K562 (cell line): ENCODE data around the gene MRPL4. TPM values are rescaled to one million over a fixed set of nuclear protein-coding genes. Genes with fewer than 3 reads are reported as not detected.

Experiments used
- ATAC-seq: fragments of 200-7000 bp; cut with Tn5 transposase; 3 replicates; pipeline ENCODE4 v1.9.1; 2020; ENCODE audit warnings: moderate library complexity
- BruUV-seq: library from RNA; stranded (reverse); fragments of 400-500 nt; replicated peaks from 2 replicates; lab custom pipeline; 2021; lab: Mats Ljungman, UMichigan
- CTCF ChIA-PET: fragments of 300-600 bp; formaldehyde crosslinking; extraction: SDS; loops from one replicate; lab custom pipeline; 2021; ENCODE audit warnings: low intra/inter-chr PET ratio; lab: Yijun Ruan, JAX
- POLR2A ChIA-PET: fragments of 300-600, 350-650 bp; sonication (Branson Sonifier 250); formaldehyde crosslinking; extraction: SDS; loops from one replicate; lab custom pipeline; 2021; ENCODE audit warnings: antibody characterized with exemption, inconsistent platforms; lab: Yijun Ruan, JAX
- DNase-seq, 4 experiments: peaks; one replicate each; pipeline versions ENCODE4 v3.0.0 to v3.0.0-alpha.2; 2011 to 2018; ENCODE audit warnings: low spot score in 3 of 4, mixed read lengths in 3 of 4; ENCODE audit errors: extremely low read depth in 1 of 4
- FAIRE-seq: peaks from 2 replicates; lab custom pipeline; 2011; peaks lifted over from hg19 to GRCh38; lab: Jason Lieb, UNC
- H2AFZ ChIP-seq: 2 replicates; pipeline ENCODE4 v1.6.0; 2011; ENCODE audit warnings: low read depth, low read length, control low read depth, inconsistent platforms
- H3K27ac ChIP-seq: fragments of 200-600 bp; 3 replicates; pipeline ENCODE4 v1.8.0; 2011; ENCODE audit warnings: low read depth, mild to moderate bottlenecking, control low read depth, inconsistent platforms, low read length, moderate library complexity, mixed read lengths; ENCODE audit errors: extremely low read depth
- H3K27me3 ChIP-seq, 2 experiments: fragments of 300-600 bp in 1 of 2; 2 replicates in 1 of 2; 3 replicates in 1 of 2; pipeline versions ENCODE4 v1.6.0 to v1.8.0; 2011; ENCODE audit warnings: inconsistent platforms in 2 of 2, low read length in 2 of 2, mild to moderate bottlenecking in 1 of 2, mixed read lengths in 1 of 2, moderate library complexity in 1 of 2; ENCODE audit not compliant: control insufficient read depth in 2 of 2, insufficient read depth in 2 of 2
- H3K36me3 ChIP-seq: fragments of 300-600 bp; 3 replicates; pipeline ENCODE4 v1.8.0; 2011; ENCODE audit warnings: mild to moderate bottlenecking, low read length, inconsistent platforms; ENCODE audit not compliant: control insufficient read depth, insufficient read depth
- H3K4me1 ChIP-seq, 2 experiments: fragments of 200-600 bp in 1 of 2; replicated peaks in 1 of 2; 2 replicates in 1 of 2; 3 replicates in 1 of 2; pipeline versions ENCODE4 v1.5.1 to v1.8.0; 2011; ENCODE audit warnings: inconsistent platforms in 2 of 2, low read length in 2 of 2, mild to moderate bottlenecking in 1 of 2, mixed read lengths in 1 of 2, moderate library complexity in 1 of 2; ENCODE audit not compliant: control insufficient read depth in 2 of 2, insufficient read depth in 2 of 2
- H3K4me2 ChIP-seq: 2 replicates; pipeline ENCODE4 v1.6.1; 2011; ENCODE audit warnings: low read length, control low read depth, inconsistent platforms, mixed read lengths; ENCODE audit not compliant: insufficient read depth
- H3K4me3 ChIP-seq: fragments of 200-600 bp; sonication (generic), shearing (Covaris generic); 2 replicates; pipeline ENCODE4 v1.5.1; 2016; ENCODE audit warnings: control low read depth, inconsistent platforms
- H3K79me2 ChIP-seq: fragments of 200-600 bp; 3 replicates; pipeline ENCODE4 v1.8.0; 2011; ENCODE audit warnings: low read length, inconsistent platforms; ENCODE audit not compliant: control insufficient read depth, insufficient read depth
- H3K9ac ChIP-seq, 2 experiments: 2 replicates each; pipeline versions ENCODE4 v1.6.0 to v1.6.1; 2011; ENCODE audit warnings: low read depth in 2 of 2, low read length in 2 of 2, control low read depth in 1 of 2, inconsistent platforms in 1 of 2, mild to moderate bottlenecking in 1 of 2, mixed read lengths in 1 of 2; ENCODE audit not compliant: insufficient read depth in 1 of 2
- H3K9me1 ChIP-seq: one replicate; pipeline ENCODE4 v1.6.0; 2011; ENCODE audit warnings: inconsistent platforms, mild to moderate bottlenecking, low read length, moderate library complexity; ENCODE audit not compliant: control insufficient read depth, insufficient read depth
- H3K9me3 ChIP-seq: replicated peaks from 2 replicates; pipeline ENCODE4 v1.5.1; 2011; ENCODE audit warnings: low read depth, low read length, inconsistent platforms; ENCODE audit not compliant: control insufficient read depth, insufficient read depth
- H4K20me1 ChIP-seq: replicated peaks from 2 replicates; pipeline ENCODE4 v1.6.1; 2011; ENCODE audit warnings: low read length, inconsistent platforms, mixed read lengths; ENCODE audit not compliant: control insufficient read depth, insufficient read depth
- KDM1A ChIP-seq, 2 experiments: fragments of 450-650 bp; IDR thresholded peaks; 2 replicates each; pipeline ENCODE4 v1.6.1; 2016; ENCODE audit warnings: mild to moderate bottlenecking in 2 of 2
- MCM7 ChIP-seq, 2 experiments: fragments of 450-650 bp; IDR thresholded peaks; 2 replicates each; pipeline ENCODE4 v1.6.1; 2016 to 2018
- NR4A1 ChIP-seq, 2 experiments: fragments of 250-450 bp in 1 of 2; fragments of 450-650 bp in 1 of 2; sonication (Bioruptor Pico) in 1 of 2; IDR thresholded peaks; 2 replicates each; pipeline versions ENCODE4 v1.4.0 to v1.6.1; 2016 to 2020; ENCODE audit warnings: mild to moderate bottlenecking in 2 of 2, missing compliant biosample characterization in 1 of 2, missing genetic modification characterization in 1 of 2, moderate library complexity in 1 of 2
- RBFOX2 ChIP-seq: fragments of 200-400 bp; formaldehyde crosslinking; IDR thresholded peaks from 2 replicates; pipeline ENCODE4 v1.6.1; 2017; ENCODE audit warnings: low read depth, mild to moderate bottlenecking, low read length, moderate library complexity
- RBM25 ChIP-seq: fragments of 200-400 bp; formaldehyde crosslinking; IDR thresholded peaks from 2 replicates; pipeline ENCODE4 v1.6.1; 2018; ENCODE audit warnings: low read length, low read depth, moderate library complexity; ENCODE audit not compliant: severe bottlenecking
- SNIP1 ChIP-seq: fragments of 450-650 bp; IDR thresholded peaks from 2 replicates; pipeline ENCODE4 v1.7.1; 2017; ENCODE audit warnings: low read depth, mild to moderate bottlenecking
- ZFP36 ChIP-seq: fragments of 150-350 bp; IDR thresholded peaks from 2 replicates; pipeline ENCODE4 v1.6.1; 2018; ENCODE audit warnings: low read length, low read depth; ENCODE audit not compliant: partially characterized antibody
- ZNF165 ChIP-seq: fragments of 250-450 bp; sonication (Bioruptor Pico); IDR thresholded peaks from 2 replicates; pipeline ENCODE4 v1.4.0; 2020; ENCODE audit warnings: borderline replicate concordance
- ZNF324 ChIP-seq: fragments of 250-450 bp; sonication (Bioruptor Pico); IDR thresholded peaks from 2 replicates; pipeline ENCODE4 v1.4.0; 2020; ENCODE audit warnings: mild to moderate bottlenecking
- WGBS: fragments of 100-300 bp; shearing (Covaris generic); methylation state at CpG from one replicate; pipeline ENCODE4 v1.1.6; 2016; ENCODE audit warnings: low coverage, mixed read lengths; ENCODE audit not compliant: insufficient coverage; ENCODE audit errors: missing lambda C conversion rate; 5-methylcytosine and 5-hydroxymethylcytosine counted together
- in situ Hi-C: fragments of 300-500 bp; cut with MboI; formaldehyde crosslinking; loops from 4 replicates; pipeline ENCODE4 v1.15.0; 2018; ENCODE audit warnings: inconsistent platforms, mixed read lengths
- intact Hi-C: fragments of 100-400 bp; cut with micrococcal nuclease; formaldehyde crosslinking; loops from 2 replicates; pipeline ENCODE4 v1.14.2; 2022
- polyA plus RNA-seq, 8 experiments: library from polyadenylated mRNA; depleted of rRNA in 4 of 8; stranded (reverse) in 5 of 8; unstranded in 3 of 8; fragments of >200 nt; fragmentation: Nextera tagmentation in 2 of 8; fragmentation: Illumina TruSeq in 1 of 8; extraction: Ambion mirVana in 2 of 8; extraction: Trizol in 1 of 8; gene quantifications; 2 replicates each; pipeline versions ENCODE4 v1.2.1 to v1.2.3, GENCODE V29; 2011 to 2014; ENCODE audit warnings: inconsistent platforms in 1 of 8, missing spikeins in 1 of 8
- total RNA-seq, 7 experiments: library from RNA; depleted of rRNA in 6 of 7; stranded (reverse); fragments of >200 nt in 6 of 7; fragmentation: Illumina TruSeq in 2 of 7; extraction: Trizol in 2 of 7; gene quantifications; 2 replicates each; pipeline versions ENCODE4 v1.2.1 to v1.2.3, GENCODE V29; 2011 to 2021; ENCODE audit warnings: low replicate concordance in 1 of 7
- TF ChIP-seq, protein P1 (sequence below): IDR thresholded peaks from 2 replicates; pipeline ENCODE4 v1.6.1; 2014; ENCODE audit warnings: antibody characterized with exemption

MRPL4 gene
- total and polyA plus RNA-seq, 9 of the 15 experiments (the other 6 are each of a cell fraction or from before 2014, with no cell fraction given): 1.4 to 239 (median 64.9) TPM

DNA sequence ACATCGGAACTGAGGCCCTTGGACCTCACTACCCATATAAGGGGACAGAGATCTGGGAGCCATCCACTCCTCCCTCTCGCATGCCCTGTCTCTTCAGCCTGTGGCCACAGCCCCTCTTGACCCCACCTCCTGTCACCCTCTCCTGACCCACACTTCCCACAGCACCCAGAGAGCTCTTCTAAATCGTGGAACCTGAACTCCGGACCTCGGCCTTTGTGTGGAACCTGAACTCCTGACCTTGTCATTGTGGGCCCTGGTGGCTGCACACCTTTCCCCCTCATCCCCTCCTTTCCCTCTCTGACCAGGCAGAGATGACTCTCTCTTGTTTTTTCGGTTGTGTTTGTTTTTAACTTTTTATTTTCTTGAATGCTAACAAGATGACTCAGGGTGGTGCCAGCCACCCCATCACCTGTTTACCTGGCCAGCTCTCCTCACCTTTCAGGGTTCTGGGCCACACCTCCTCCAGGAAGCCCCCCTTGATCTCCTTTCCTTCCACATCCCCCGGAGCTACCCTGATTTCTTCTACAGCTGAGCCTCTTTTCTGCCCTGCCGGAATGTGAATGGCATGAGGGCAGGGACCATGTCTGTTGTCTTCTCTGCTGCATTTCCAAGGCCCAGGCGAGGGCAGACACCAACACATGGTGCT is 5.1 kb downstream of the MRPL4 start:
- ATAC-seq: no peak
- CTCF ChIA-PET: interaction anchor here (5.5 kb wide), 1 partner anchor 133 kb away, joined by 72 read pairs; no protein-coding TSS in a partner anchor
- peaks cover 9 to 52% of the 10 kb centered on the region in 2 experiments; a peak in 4 of 5 replicates for H3K4me1 ChIP-seq

More for the DNA sequence above, 5.1 kb downstream of the MRPL4 start:
- no peaks in the 10 kb centered on the region for H3K27me3 ChIP-seq
- DNase-seq: no peak
- H3K9me3 ChIP-seq: no peaks in the 10 kb centered on the region
- no peaks in the 10 kb centered on the region; the same call in 1 of the 2 replicates for H4K20me1 ChIP-seq
- no peak for FAIRE-seq
- no peak overlapping the region for H3K4me3 ChIP-seq
- no peak overlapping the region for H3K27ac ChIP-seq
- no peak overlapping the region for H2AFZ ChIP-seq
- 86% methylated on average over 7 of the region's 9 CpGs for WGBS
- no peak overlapping the region for H3K4me2 ChIP-seq
- H3K9me1 ChIP-seq: no peaks in the 10 kb centered on the region
- H3K36me3 ChIP-seq: peaks cover 60% of the 10 kb centered on the region
- in situ Hi-C loops (no loop called here), intact Hi-C loops (no loop called here)
- no TSS peak for BruUV-seq
- H3K9ac ChIP-seq: no peak overlapping the region; a peak in 1 of 4 replicates
- H3K79me2 ChIP-seq: peaks cover 25% of the 10 kb centered on the region
- TF ChIP-seq RBM25: peak; percentile 48
- no peak for TF ChIP-seq RBFOX2
- no peak for TF ChIP-seq MCM7 (IDR thresholded peaks at IDR 0.05)
- TF ChIP-seq, protein P1, sequence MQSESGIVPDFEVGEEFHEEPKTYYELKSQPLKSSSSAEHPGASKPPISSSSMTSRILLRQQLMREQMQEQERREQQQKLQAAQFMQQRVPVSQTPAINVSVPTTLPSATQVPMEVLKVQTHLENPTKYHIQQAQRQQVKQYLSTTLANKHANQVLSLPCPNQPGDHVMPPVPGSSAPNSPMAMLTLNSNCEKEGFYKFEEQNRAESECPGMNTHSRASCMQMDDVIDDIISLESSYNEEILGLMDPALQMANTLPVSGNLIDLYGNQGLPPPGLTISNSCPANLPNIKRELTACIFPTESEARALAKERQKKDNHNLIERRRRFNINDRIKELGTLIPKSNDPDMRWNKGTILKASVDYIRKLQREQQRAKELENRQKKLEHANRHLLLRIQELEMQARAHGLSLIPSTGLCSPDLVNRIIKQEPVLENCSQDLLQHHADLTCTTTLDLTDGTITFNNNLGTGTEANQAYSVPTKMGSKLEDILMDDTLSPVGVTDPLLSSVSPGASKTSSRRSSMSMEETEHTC: no peak
- TF ChIP-seq KDM1A (IDR thresholded peaks at IDR 0.05): 0 out of 4 replicates have a peak, but pooled peaks of 1 of the 2 experiments have one; percentile 17
- TF ChIP-seq ZNF165 (CRISPR knock-in tag): no peak
- TF ChIP-seq SNIP1: no peak
- TF ChIP-seq ZNF324 (CRISPR knock-in tag): no peak
- no peak for TF ChIP-seq NR4A1 (CRISPR knock-in tag; IDR thresholded peaks at IDR 0.05)
- no peak for TF ChIP-seq NR4A1 (tag; IDR thresholded peaks at IDR 0.05)
- TF ChIP-seq ZFP36: peak; percentile 91
- POLR2A ChIA-PET: interaction anchor here (0.9 kb wide), 1 partner anchor 128 kb away, joined by 3 read pairs; no protein-coding TSS in a partner anchor
